Measurements from ENCODE around the gene RFNG.

The RFNG gene

DNA sequence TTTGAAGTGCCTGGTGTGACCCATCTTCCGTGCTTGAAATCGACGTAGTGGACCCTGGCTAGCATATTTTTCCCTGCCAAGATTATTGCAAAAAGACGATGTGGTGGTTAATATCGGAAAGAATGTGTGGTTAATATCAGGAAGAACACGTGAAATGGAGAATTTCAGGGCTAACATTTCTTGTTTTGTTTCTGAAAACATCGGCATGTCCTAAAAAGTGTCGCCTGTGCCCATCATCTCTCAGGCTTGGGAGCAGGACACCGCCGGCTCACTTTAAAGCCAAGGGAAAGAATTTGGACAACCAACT is 13.8 kb downstream of the RFNG start:
- DNase-seq (ENCODE audit: low spot score): no peak
- TF ChIP-seq, protein P1, sequence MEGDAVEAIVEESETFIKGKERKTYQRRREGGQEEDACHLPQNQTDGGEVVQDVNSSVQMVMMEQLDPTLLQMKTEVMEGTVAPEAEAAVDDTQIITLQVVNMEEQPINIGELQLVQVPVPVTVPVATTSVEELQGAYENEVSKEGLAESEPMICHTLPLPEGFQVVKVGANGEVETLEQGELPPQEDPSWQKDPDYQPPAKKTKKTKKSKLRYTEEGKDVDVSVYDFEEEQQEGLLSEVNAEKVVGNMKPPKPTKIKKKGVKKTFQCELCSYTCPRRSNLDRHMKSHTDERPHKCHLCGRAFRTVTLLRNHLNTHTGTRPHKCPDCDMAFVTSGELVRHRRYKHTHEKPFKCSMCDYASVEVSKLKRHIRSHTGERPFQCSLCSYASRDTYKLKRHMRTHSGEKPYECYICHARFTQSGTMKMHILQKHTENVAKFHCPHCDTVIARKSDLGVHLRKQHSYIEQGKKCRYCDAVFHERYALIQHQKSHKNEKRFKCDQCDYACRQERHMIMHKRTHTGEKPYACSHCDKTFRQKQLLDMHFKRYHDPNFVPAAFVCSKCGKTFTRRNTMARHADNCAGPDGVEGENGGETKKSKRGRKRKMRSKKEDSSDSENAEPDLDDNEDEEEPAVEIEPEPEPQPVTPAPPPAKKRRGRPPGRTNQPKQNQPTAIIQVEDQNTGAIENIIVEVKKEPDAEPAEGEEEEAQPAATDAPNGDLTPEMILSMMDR (IDR thresholded peaks at IDR 0.05; ENCODE audit: extremely low read depth, missing control alignments): no peak

- peak; percentile 98 for DNase-seq (ENCODE audit: low spot score)
- TF ChIP-seq, protein P1 (IDR thresholded peaks at IDR 0.05; ENCODE audit: extremely low read depth, missing control alignments): peak; percentile 93
Observed at GRCh38 chr17:82037092-82037888, 14.3 kb downstream of the RFNG start, which contains the start of gene DCXR. Gene DCXR, minus strand, starts transcription at chr17:82037697. Its CDS starts 15 bp downstream, at chr17:82037682.

GRCh38 chr17:82036634-82037091 is 14.9 kb downstream of the RFNG start:
- TF ChIP-seq, protein P1 (IDR thresholded peaks at IDR 0.05; ENCODE audit: extremely low read depth, missing control alignments): no peak
- no peak for DNase-seq (ENCODE audit: low spot score)

DNA sequence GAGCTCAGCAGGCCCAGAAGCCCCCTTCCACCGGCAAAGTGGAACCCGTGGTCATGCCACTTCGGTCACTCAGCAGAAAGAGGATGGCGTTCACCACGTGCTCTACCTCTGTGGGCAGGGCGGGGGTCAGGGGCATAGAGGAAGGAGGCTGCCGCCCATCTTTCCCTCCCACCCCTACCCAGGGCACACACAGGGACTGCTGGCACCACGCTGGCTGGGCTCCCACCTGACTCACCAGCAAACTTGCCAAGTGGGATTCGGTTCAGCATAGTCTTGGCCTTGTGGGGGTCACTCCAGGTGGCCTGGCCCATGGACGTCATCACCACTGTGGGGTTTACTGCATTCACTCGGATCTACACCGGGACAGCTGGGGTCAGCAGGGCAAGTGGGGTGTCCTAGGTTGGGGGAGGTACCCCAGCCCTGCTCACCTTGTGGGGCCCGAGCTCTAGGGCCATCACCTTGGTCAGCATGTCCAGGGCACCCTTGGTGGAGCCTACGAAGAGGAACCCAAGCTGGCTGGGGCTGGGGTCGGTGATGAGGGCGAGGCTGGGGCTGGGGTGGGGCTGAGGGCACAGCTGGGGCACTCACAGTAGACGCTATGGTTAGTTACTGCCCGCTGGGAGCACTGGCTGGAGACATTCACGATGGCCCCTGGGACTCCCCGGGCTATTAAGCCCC is 15.5 kb downstream of the RFNG start:
- no peak for DNase-seq (ENCODE audit: low spot score)
- TF ChIP-seq, protein P1 (IDR thresholded peaks at IDR 0.05; ENCODE audit: extremely low read depth, missing control alignments): no peak

DNA sequence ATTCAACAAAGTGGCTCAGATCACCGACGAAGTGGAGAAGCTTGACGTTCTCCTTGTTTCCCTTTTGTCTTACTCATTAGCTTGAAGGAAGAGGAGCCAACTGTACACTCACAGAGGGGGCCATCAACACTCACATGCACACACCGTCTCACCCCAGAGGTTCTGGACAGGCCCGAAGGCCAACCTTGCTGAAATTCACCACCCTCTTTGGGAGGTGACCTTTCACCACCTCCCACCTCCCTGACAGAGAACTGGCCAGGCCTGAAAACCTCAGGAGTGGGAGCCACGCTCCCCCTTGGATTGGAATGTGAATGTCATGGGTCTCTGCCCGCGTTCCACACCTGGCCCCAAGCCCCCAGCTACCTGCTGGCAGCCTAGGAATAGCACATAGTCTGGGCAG is 16.1 kb downstream of the RFNG start:
- no peak for DNase-seq (ENCODE audit: low spot score)
- TF ChIP-seq, protein P1 (IDR thresholded peaks at IDR 0.05; ENCODE audit: extremely low read depth, missing control alignments): no peak

- DNase-seq (ENCODE audit: low spot score): no peak
- TF ChIP-seq, protein P1 (IDR thresholded peaks at IDR 0.05; ENCODE audit: extremely low read depth, missing control alignments): no peak
Observed at GRCh38 chr17:82034371-82035011, 17.1 kb downstream of the RFNG start.

Measured in GM20000 (cell line).